Panc1 (cell line): ENCODE measurements around the gene MTMR11. TPM values are rescaled to one million over a fixed set of nuclear protein-coding genes. Genes with fewer than 3 reads are reported as not detected.

Experiments used
- ATAC-seq: fragments of 200-7000 bp; cut with Tn5 transposase; 2 replicates; pipeline ENCODE4 v1.9.1; 2020; ENCODE audit warnings: mild to moderate bottlenecking, moderate library complexity
- BruUV-seq: library from RNA; stranded (reverse); fragments of 400-500 nt; replicated peaks from 2 replicates; lab custom pipeline; 2021; lab: Mats Ljungman, UMichigan
- CTCF ChIA-PET: fragments of 300-600 bp; sonication (Branson Sonifier 250); formaldehyde crosslinking; loops from one replicate; lab custom pipeline; 2022; ENCODE audit warnings: antibody characterized with exemption; lab: Charles Lee
- POLR2A ChIA-PET: fragments of 300-600 bp; sonication (Branson Sonifier 250); formaldehyde crosslinking; loops from one replicate; lab custom pipeline; 2022; ENCODE audit warnings: antibody characterized with exemption; lab: Charles Lee
- DNase-seq: peaks from one replicate; pipeline ENCODE4 v3.0.0-alpha.2; 2010; ENCODE audit warnings: low read depth, low spot score
- H3K27ac ChIP-seq: 2 replicates; pipeline ENCODE4 v1.5.1; 2011; ENCODE audit warnings: mild to moderate bottlenecking, low read length, inconsistent platforms
- H3K27me3 ChIP-seq: fragments of 200-500 bp; sonication (Bioruptor generic); 2 replicates; pipeline ENCODE4 v1.6.0; 2014; ENCODE audit warnings: low read length, inconsistent platforms; ENCODE audit not compliant: control insufficient read depth, insufficient read depth
- H3K36me3 ChIP-seq: fragments of 200-500 bp; sonication (Bioruptor generic); 2 replicates; pipeline ENCODE4 v1.5.1; 2014; ENCODE audit warnings: inconsistent platforms, mild to moderate bottlenecking, low read length, moderate library complexity; ENCODE audit not compliant: control insufficient read depth, insufficient read depth
- H3K4me1 ChIP-seq: 2 replicates; pipeline ENCODE4 v1.5.1; 2011; ENCODE audit warnings: inconsistent platforms, mild to moderate bottlenecking, low read length, moderate library complexity; ENCODE audit not compliant: control insufficient read depth, insufficient read depth
- H3K4me3 ChIP-seq, 2 experiments: 2 replicates each; pipeline ENCODE4 v1.5.1; 2011 to 2012; ENCODE audit warnings: low read depth in 2 of 2, low read length in 2 of 2, mild to moderate bottlenecking in 2 of 2, inconsistent platforms in 1 of 2, moderate library complexity in 1 of 2
- H3K9me3 ChIP-seq: fragments of 200-500 bp; sonication (Bioruptor generic); 2 replicates; pipeline ENCODE4 v1.5.1; 2014; ENCODE audit warnings: low read depth, mild to moderate bottlenecking, inconsistent platforms, low read length, moderate library complexity; ENCODE audit not compliant: control insufficient read depth, insufficient read depth
- CTCF ChIP-seq: fragments of 450-650 bp; IDR thresholded peaks from 2 replicates; pipeline ENCODE4 v1.5.1; 2017; ENCODE audit warnings: mild to moderate bottlenecking
- POLR2AphosphoS5 ChIP-seq: IDR thresholded peaks from 2 replicates; pipeline ENCODE4 v1.6.1; 2012; ENCODE audit warnings: mild to moderate bottlenecking, low read depth, low read length, moderate library complexity
- REST ChIP-seq, 2 experiments: IDR thresholded peaks; 2 replicates each; pipeline ENCODE4 v1.6.1; 2011 to 2012; ENCODE audit warnings: low read depth in 2 of 2, control low read depth in 1 of 2, low read length in 1 of 2, mild to moderate bottlenecking in 1 of 2, moderate library complexity in 1 of 2; ENCODE audit not compliant: insufficient read depth in 1 of 2
- SIN3A ChIP-seq: IDR thresholded peaks from 2 replicates; pipeline ENCODE4 v1.6.1; 2012; ENCODE audit warnings: low read depth, mild to moderate bottlenecking, low read length, moderate library complexity, borderline replicate concordance; ENCODE audit not compliant: insufficient read depth
- TCF7L2 ChIP-seq: IDR thresholded peaks from 2 replicates; pipeline ENCODE4 v1.6.1; 2011; ENCODE audit warnings: mild to moderate bottlenecking, low read depth, low read length, inconsistent platforms
- in situ Hi-C: cut with HindIII; loops from 2 replicates; pipeline ENCODE4 v1.10.0; 2016; ENCODE audit warnings: low sequenced_read_pairs, low pct_unique_long_range_greater_than_20kb
- intact Hi-C: fragments of 100-400 bp; cut with micrococcal nuclease; formaldehyde crosslinking; loops from one replicate; pipeline ENCODE4 v1.10.0; 2022; ENCODE audit not compliant: unreplicated experiment
- total RNA-seq: library from RNA; stranded (reverse); gene quantifications from one replicate; pipeline ENCODE4 v1.2.1, GENCODE V29; 2021; ENCODE audit not compliant: unreplicated experiment

MTMR11 gene
- total RNA-seq, 1 experiment from 2014 or later = 12.0 TPM

- Histone ChIP-seq H3K27ac (peak overlapping the region; percentile 91), H3K27me3 (no peaks in the 10 kb centered on the region), H3K4me1 (peaks cover 51% of the 10 kb centered on the region), H3K36me3 (no peaks in the 10 kb centered on the region), H3K4me3 (peak overlapping the region; percentile 68 to 94), H3K9me3 (no peaks in the 10 kb centered on the region)
- in situ Hi-C loops = no loop called here
- peak; percentile 64 for ATAC-seq
- POLR2A ChIA-PET = no interaction called here
- CTCF ChIA-PET = interaction anchor here (0.9 kb wide), 1 partner anchor 49 kb away, joined by 4 read pairs; no protein-coding TSS in a partner anchor
- no TSS peak for BruUV-seq
- intact Hi-C loops = no loop called here
- DNase-seq = no peak
- TF ChIP-seq SIN3A (0 out of 2 replicates have a peak, but pooled peaks have one; percentile 0), REST (IDR thresholded peaks at IDR 0.05; ENCODE audit: insufficient read depth in 1 of 2, low read depth in 2 of 2, low read length in 1 of 2) (no peak)
Measured at GRCh38 chr1:149936992-149937705, 470 bp upstream of the MTMR11 start.

- no peak for ATAC-seq
Measured at GRCh38 chr1:149934356-149934755, 2.3 kb downstream of the MTMR11 start.

More at GRCh38 chr1:149934356-149934755, 2.3 kb downstream of the MTMR11 start:
- intact Hi-C loops = no loop called here
- DNase-seq = no peak
- BruUV-seq = no TSS peak
- no peaks in the 10 kb centered on the region for H3K9me3 ChIP-seq
- no peak overlapping the region; the same call in 1 of the 2 replicates for H3K27ac ChIP-seq
- TF ChIP-seq TCF7L2 = no peak
- no peak for TF ChIP-seq SIN3A
- no peak for TF ChIP-seq POLR2AphosphoS5
- TF ChIP-seq REST (IDR thresholded peaks at IDR 0.05; ENCODE audit: insufficient read depth in 1 of 2, low read depth in 2 of 2, low read length in 1 of 2) = no peak
- no peak for TF ChIP-seq CTCF
- in situ Hi-C loops = no loop called here
- no peaks in the 10 kb centered on the region for H3K36me3 ChIP-seq
- no peak overlapping the region for H3K4me3 ChIP-seq
- ChIA-PET POLR2A (no interaction called here), CTCF (no interaction called here)
- peaks cover 29% of the 10 kb centered on the region for H3K4me1 ChIP-seq
- H3K27me3 ChIP-seq = no peaks in the 10 kb centered on the region
